MCF 10A (cell line): ENCODE data around the gene SLC22A5. TPM values are rescaled to one million over a fixed set of nuclear protein-coding genes. Genes with fewer than 3 reads are reported as not detected.

Experiments used
- BruUV-seq: library from RNA; stranded (reverse); fragments of 400-500 nt; replicated peaks from 2 replicates; lab custom pipeline; 2021; lab: Mats Ljungman, UMichigan
- CTCF ChIA-PET: fragments of 300-600 bp; sonication (Branson Sonifier 250); formaldehyde crosslinking; extraction: SDS; loops from one replicate; lab custom pipeline; 2021; ENCODE audit warnings: antibody characterized with exemption, inconsistent platforms; lab: Yijun Ruan, JAX
- POLR2A ChIA-PET: fragments of 300-600, 350-650 bp; sonication (Branson Sonifier 250); formaldehyde crosslinking; extraction: SDS; loops from one replicate; lab custom pipeline; 2020; ENCODE audit warnings: antibody characterized with exemption, inconsistent platforms; lab: Yijun Ruan, JAX
- DNase-seq: peaks from one replicate; pipeline ENCODE4 v3.0.0-alpha.2; 2018; ENCODE audit not compliant: unreplicated experiment
- H3K27ac Mint-ChIP-seq: one replicate; pipeline ENCODE4 v1.8.0; 2022; ENCODE audit warnings: mild to moderate bottlenecking, low read depth, mixed read lengths; ENCODE audit not compliant: unreplicated experiment
- H3K27me3 Mint-ChIP-seq: one replicate; pipeline ENCODE4 v1.8.0; 2022; ENCODE audit warnings: mixed read lengths; ENCODE audit not compliant: insufficient read depth, unreplicated experiment
- H3K36me3 Mint-ChIP-seq: one replicate; pipeline ENCODE4 v1.8.0; 2022; ENCODE audit warnings: mild to moderate bottlenecking, moderate library complexity, mixed read lengths; ENCODE audit not compliant: insufficient read depth, unreplicated experiment
- H3K4me1 Mint-ChIP-seq: one replicate; pipeline ENCODE4 v1.8.0; 2022; ENCODE audit warnings: mixed read lengths; ENCODE audit not compliant: insufficient read depth, unreplicated experiment
- H3K4me3 Mint-ChIP-seq: one replicate; pipeline ENCODE4 v1.8.0; 2022; ENCODE audit warnings: mild to moderate bottlenecking, moderate library complexity, mixed read lengths; ENCODE audit not compliant: unreplicated experiment
- H3K9me3 Mint-ChIP-seq: one replicate; pipeline ENCODE4 v1.8.0; 2022; ENCODE audit warnings: mixed read lengths; ENCODE audit not compliant: unreplicated experiment
- intact Hi-C: fragments of 100-400 bp; cut with micrococcal nuclease; formaldehyde crosslinking; loops from 2 replicates; pipeline ENCODE4 v1.14.1; 2022
- total RNA-seq: library from RNA; stranded (reverse); gene quantifications from 2 replicates; pipeline ENCODE4 v1.2.3, GENCODE V29; 2022
- TF ChIP-seq, protein P1 (sequence below): fragments of 200-600 bp; IDR thresholded peaks from one replicate; pipeline ENCODE4 v1.8.0; 2022; ENCODE audit warnings: antibody characterized with exemption, mild to moderate bottlenecking; ENCODE audit not compliant: unreplicated experiment

Gene SLC22A5
- total RNA-seq, 1 experiment from 2014 or later: 167 TPM

DNA sequence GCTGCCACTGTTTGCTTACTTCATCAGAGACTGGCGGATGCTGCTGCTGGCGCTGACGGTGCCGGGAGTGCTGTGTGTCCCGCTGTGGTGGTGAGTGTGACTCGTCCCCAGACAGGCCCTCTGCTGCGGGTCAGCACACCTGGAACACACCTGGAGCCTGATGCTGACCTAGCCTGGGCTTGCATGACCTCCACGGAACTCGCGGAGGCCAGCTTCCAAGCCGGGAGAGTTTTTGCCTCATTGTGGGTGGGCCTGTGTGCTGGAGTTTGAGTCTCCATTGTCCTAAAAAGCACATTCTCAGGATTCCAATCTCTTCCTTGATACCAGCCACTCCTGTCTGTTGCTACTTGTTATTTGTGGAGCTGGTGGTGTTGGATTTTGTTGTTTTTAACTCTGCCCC, 47.2 kb upstream of the SLC22A5 start:
- Mint-ChIP-seq H3K27ac (no peak overlapping the region), H3K9me3 (no peaks in the 10 kb centered on the region), H3K27me3 (no peaks in the 10 kb centered on the region), H3K4me3 (no peak overlapping the region), H3K4me1 (no peaks in the 10 kb centered on the region), H3K36me3 (peaks cover 61% of the 10 kb centered on the region)
- no TSS peak for BruUV-seq
- ChIA-PET CTCF (interaction anchor here (0.8 to 0.9 kb wide), 2 partner anchors 12 to 31 kb away, joined by 3 read pairs; no protein-coding TSS in a partner anchor), POLR2A (interaction anchor here (0.6 to 3.7 kb wide), 2 partner anchors 11 to 596 kb away, joined by 3 to 16 read pairs; no protein-coding TSS in a partner anchor)
- intact Hi-C loops: no loop called here
- TF ChIP-seq, protein P1, sequence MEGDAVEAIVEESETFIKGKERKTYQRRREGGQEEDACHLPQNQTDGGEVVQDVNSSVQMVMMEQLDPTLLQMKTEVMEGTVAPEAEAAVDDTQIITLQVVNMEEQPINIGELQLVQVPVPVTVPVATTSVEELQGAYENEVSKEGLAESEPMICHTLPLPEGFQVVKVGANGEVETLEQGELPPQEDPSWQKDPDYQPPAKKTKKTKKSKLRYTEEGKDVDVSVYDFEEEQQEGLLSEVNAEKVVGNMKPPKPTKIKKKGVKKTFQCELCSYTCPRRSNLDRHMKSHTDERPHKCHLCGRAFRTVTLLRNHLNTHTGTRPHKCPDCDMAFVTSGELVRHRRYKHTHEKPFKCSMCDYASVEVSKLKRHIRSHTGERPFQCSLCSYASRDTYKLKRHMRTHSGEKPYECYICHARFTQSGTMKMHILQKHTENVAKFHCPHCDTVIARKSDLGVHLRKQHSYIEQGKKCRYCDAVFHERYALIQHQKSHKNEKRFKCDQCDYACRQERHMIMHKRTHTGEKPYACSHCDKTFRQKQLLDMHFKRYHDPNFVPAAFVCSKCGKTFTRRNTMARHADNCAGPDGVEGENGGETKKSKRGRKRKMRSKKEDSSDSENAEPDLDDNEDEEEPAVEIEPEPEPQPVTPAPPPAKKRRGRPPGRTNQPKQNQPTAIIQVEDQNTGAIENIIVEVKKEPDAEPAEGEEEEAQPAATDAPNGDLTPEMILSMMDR: no peak
- DNase-seq: no peak

DNA sequence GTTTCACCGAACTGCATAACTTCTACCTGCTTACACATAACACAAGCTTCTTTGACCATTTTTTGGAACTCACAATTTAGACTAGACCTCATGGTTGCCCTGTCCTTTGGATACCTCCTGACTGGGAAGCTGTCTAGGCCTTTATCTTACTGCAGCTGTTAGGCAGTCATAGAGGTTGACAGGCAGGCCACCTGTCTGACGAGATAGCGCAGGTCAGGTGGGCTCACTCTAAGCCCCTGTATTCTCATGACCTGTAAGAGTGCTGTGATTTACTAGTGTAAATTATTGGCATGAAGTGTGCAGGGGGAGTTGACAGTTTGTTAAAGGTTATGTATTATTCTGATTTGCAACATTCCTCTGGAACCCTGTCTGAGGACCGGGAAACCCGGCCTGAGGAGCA, 46.3 kb upstream of the SLC22A5 start:
- peaks cover 68% of the 10 kb centered on the region for H3K36me3 Mint-ChIP-seq
- BruUV-seq: no TSS peak
- TF ChIP-seq, protein P1: no peak
- intact Hi-C loops: no loop called here
- no peak for DNase-seq
- H3K27me3 Mint-ChIP-seq: no peaks in the 10 kb centered on the region
- H3K4me3 Mint-ChIP-seq: no peak overlapping the region
- ChIA-PET POLR2A (interaction anchor here (0.8 to 3.7 kb wide), 2 partner anchors 10 to 23 kb away, joined by 3 to 16 read pairs; no protein-coding TSS in a partner anchor), CTCF (interaction anchor here (0.5 to 2.5 kb wide), 7 partner anchors 11 to 270 kb away, joined by 3 to 15 read pairs (median 3); no protein-coding TSS in a partner anchor)
- peaks cover 7% of the 10 kb centered on the region for H3K4me1 Mint-ChIP-seq
- H3K9me3 Mint-ChIP-seq: no peaks in the 10 kb centered on the region
- H3K27ac Mint-ChIP-seq: peak overlapping the region; percentile 5

DNA sequence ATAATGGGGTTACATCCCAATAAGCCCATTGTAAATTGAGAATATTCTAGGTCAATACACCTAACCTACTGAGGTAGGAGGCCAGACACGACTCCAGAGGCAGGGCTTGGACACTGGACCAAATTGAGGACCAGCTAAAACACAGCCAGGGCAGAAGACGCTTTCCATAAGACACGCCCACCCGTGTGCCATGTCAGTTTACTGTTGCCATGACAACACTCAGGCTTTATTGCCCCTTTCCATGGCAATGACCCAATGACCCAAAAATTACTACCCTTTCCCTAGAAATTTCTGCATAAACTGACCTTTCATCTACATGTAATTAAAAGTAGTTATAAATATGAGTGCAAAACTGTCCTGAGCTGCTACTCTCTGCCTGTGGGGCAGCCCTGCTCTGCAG, 43.8 kb upstream of the SLC22A5 start:
- Mint-ChIP-seq H3K27ac (no peak overlapping the region), H3K36me3 (peaks cover 71% of the 10 kb centered on the region), H3K9me3 (no peaks in the 10 kb centered on the region), H3K4me1 (peaks cover 7% of the 10 kb centered on the region), H3K4me3 (no peak overlapping the region), H3K27me3 (no peaks in the 10 kb centered on the region)
- intact Hi-C loops: no loop called here
- TF ChIP-seq, protein P1: no peak
- POLR2A ChIA-PET: interaction anchor here (0.6 to 3.7 kb wide), 5 partner anchors 8 to 36 kb away, joined by 3 to 16 read pairs (median 3); no protein-coding TSS in a partner anchor
- no TSS peak for BruUV-seq
- no peak for DNase-seq
- CTCF ChIA-PET: interaction anchor here (0.7 to 4.8 kb wide), 8 partner anchors 8 to 262 kb away, joined by 3 to 23 read pairs (median 4); no protein-coding TSS in a partner anchor

DNA sequence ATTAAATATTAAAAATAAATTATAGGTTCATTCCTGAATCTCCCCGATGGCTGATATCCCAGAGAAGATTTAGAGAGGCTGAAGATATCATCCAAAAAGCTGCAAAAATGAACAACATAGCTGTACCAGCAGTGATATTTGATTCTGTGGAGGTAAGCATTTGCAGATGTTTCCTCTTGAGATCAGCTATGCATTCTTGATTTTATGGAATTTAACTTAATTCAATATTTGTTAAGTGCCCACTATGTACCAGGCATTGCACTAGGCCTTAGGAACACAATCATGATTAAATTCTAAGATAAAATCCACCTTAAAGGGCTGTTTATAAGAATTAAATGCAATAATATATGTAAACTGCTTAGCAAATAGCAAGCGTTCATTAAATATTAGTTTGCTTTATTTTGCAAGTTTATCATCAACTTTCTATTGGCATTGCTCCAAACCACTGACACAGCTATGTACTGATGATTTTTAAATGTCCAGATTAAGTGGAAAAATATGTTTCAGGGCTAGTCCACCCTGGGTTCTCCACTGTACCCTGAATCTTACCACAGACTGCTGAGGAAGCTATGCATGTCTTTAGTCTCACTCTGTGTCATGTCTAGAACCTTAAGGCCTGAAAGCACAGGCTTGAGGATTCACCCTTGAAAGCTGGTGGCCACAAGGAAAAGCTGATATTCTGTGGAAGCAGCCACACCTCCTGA, 42.1 kb upstream of the SLC22A5 start:
- POLR2A ChIA-PET: interaction anchor here (0.6 to 2.5 kb wide), 4 partner anchors 10 to 98 kb away, joined by 3 to 8 read pairs (median 4); partner anchors contain the start of gene SLC22A4
- CTCF ChIA-PET: interaction anchor here (0.6 to 4.8 kb wide), 6 partner anchors 15 to 173 kb away, joined by 3 to 23 read pairs (median 4); no protein-coding TSS in a partner anchor
- TF ChIP-seq, protein P1: no peak
- DNase-seq: no peak
- Mint-ChIP-seq H3K36me3 (peaks cover 71% of the 10 kb centered on the region), H3K4me3 (no peak overlapping the region), H3K4me1 (peaks cover 7% of the 10 kb centered on the region), H3K27me3 (no peaks in the 10 kb centered on the region), H3K27ac (no peak overlapping the region), H3K9me3 (no peaks in the 10 kb centered on the region)
- intact Hi-C loops: no loop called here
- no TSS peak for BruUV-seq
